AG04449 (cell line): ENCODE data around the gene HOXA13.

Experiments
- CTCF ChIA-PET: fragments of 350-600 bp; formaldehyde crosslinking; extraction: SDS; loops from one replicate; lab custom pipeline; 2021; ENCODE audit warnings: antibody characterized with exemption; lab: Yijun Ruan, JAX
- POLR2A ChIA-PET: fragments of 400-600, 350-600 bp; formaldehyde crosslinking; extraction: SDS; loops from one replicate; lab custom pipeline; 2020; ENCODE audit warnings: antibody characterized with exemption, inconsistent platforms; lab: Yijun Ruan, JAX
- DNase-seq: peaks from one replicate; pipeline ENCODE4 v3.0.0-alpha.2; 2010; ENCODE audit warnings: low read depth, low spot score
- H3K4me3 ChIP-seq: 2 replicates; pipeline ENCODE4 v1.5.1; 2011; ENCODE audit warnings: low read depth, mild to moderate bottlenecking, control low read depth, low read length
- TF ChIP-seq, protein P1 (sequence below): IDR thresholded peaks from one replicate; pipeline ENCODE4 v1.5.1; 2011; ENCODE audit warnings: mild to moderate bottlenecking, moderate library complexity, low read length, control low read depth, inconsistent platforms; ENCODE audit not compliant: insufficient read depth; ENCODE audit errors: missing control alignments

Gene HOXA13

GRCh38 chr7:27145165-27145913 lies 54.6 kb downstream of the HOXA13 start:
- POLR2A ChIA-PET: no interaction called here
- H3K4me3 ChIP-seq: no peak overlapping the region
- no peak for DNase-seq
- TF ChIP-seq, protein P1, sequence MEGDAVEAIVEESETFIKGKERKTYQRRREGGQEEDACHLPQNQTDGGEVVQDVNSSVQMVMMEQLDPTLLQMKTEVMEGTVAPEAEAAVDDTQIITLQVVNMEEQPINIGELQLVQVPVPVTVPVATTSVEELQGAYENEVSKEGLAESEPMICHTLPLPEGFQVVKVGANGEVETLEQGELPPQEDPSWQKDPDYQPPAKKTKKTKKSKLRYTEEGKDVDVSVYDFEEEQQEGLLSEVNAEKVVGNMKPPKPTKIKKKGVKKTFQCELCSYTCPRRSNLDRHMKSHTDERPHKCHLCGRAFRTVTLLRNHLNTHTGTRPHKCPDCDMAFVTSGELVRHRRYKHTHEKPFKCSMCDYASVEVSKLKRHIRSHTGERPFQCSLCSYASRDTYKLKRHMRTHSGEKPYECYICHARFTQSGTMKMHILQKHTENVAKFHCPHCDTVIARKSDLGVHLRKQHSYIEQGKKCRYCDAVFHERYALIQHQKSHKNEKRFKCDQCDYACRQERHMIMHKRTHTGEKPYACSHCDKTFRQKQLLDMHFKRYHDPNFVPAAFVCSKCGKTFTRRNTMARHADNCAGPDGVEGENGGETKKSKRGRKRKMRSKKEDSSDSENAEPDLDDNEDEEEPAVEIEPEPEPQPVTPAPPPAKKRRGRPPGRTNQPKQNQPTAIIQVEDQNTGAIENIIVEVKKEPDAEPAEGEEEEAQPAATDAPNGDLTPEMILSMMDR: no peak
- CTCF ChIA-PET: interaction anchor here (1.1 to 6.6 kb wide), 8 partner anchors 10 to 464 kb away, joined by 3 to 71 read pairs (median 22); partner anchors contain the start of genes HOXA4 and HOXA7

DNA sequence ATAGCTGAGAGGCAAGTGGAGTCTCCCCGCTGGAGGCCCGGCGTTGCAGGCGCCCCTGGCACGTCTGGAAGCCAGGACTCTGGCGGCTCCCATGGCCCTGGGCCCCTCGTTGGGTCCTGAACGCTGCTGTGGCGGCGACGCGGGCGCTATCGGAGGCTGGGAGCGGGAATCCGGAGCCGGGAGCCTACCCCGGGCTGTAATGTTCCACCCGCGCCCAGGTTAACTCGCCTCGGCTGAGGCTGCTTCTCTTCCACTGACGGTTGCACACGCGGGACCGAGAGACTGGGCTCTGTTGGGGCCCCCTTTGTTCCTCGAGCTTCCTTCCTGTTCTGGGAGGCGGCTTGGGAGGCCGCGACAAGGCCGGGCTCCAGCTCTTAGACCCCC lies 55.1 kb downstream of the HOXA13 start:
- H3K4me3 ChIP-seq: no peak overlapping the region
- no peak for DNase-seq
- TF ChIP-seq, protein P1: no peak
- POLR2A ChIA-PET: no interaction called here
- CTCF ChIA-PET: interaction anchor here (1.1 to 6.6 kb wide), 9 partner anchors 11 to 470 kb away, joined by 3 to 71 read pairs (median 19); partner anchors contain the start of genes HOXA4 and HOXA7
